Measurements from ENCODE around the gene ITPR3.

DNA sequence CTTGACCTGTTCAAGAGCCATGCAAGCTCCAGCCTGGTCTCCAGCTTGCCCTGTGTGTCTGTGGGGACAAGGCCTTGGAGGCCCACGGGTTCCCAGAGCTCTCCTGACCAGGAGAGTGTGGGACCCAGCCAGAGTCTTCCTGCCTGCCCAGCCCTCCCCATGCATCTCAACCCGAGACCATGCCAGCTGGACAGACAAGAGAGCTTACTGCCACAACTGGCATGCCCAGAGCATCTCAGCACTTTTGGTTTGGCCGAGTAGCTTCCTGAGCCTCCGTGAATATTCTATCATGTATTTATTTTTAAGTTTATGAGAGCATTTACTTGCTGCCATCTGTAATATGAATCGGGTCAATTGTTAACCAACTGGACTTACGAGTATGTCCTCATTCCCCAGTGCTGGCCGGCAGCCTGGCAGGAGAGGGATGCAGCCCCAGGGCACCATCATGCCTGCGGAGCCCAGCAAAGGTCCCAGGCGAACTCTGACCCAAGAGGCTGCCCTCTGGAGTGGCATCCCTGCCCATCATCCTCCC lies 110.7 kb downstream of the ITPR3 start:
- TF ChIP-seq ZNF274 (IDR thresholded peaks at IDR 0.05; ENCODE audit: low read depth, low read length) (no peak), YY1 (IDR thresholded peaks at IDR 0.05; ENCODE audit: insufficient read depth, insufficient read length) (no peak), SUZ12 (IDR thresholded peaks at IDR 0.05; ENCODE audit: extremely low read depth, insufficient read depth, insufficient read length) (no peak)

All from NT2/D1 (cell line).